HepG2 (cell line): Measurements from ENCODE around the gene KLHL36. TPM values are rescaled to one million over a fixed set of nuclear protein-coding genes. Genes with fewer than 3 reads are reported as not detected.

Source experiments
- E2F2 ChIP-seq: sonication (generic); formaldehyde crosslinking; IDR thresholded peaks from 2 replicates; pipeline ENCODE4 v1.4.0; 2020; ENCODE audit warnings: missing genetic modification reagents, borderline replicate concordance
- EHMT2 ChIP-seq: fragments of 200-600 bp; sonication (generic); IDR thresholded peaks from 2 replicates; pipeline ENCODE4 v1.7.0; 2017; ENCODE audit warnings: antibody characterized with exemption, low read depth, low read length, borderline replicate concordance
- FOXM1 ChIP-seq: sonication (generic); formaldehyde crosslinking; IDR thresholded peaks from 2 replicates; pipeline ENCODE4 v1.5.0; 2020; ENCODE audit warnings: missing genetic modification reagents
- FOXP1 ChIP-seq, 2 experiments: fragments of 450-650 bp in 1 of 2; IDR thresholded peaks; 2 replicates each; pipeline ENCODE4 v1.6.1; 2017 to 2018; ENCODE audit warnings: antibody characterized with exemption in 1 of 2
- MLXIP ChIP-seq: sonication (generic); formaldehyde crosslinking; IDR thresholded peaks from 2 replicates; pipeline ENCODE4 v1.9.0; 2021; ENCODE audit warnings: missing genetic modification reagents, borderline replicate concordance
- PHF8 ChIP-seq: sonication (generic); formaldehyde crosslinking; IDR thresholded peaks from 2 replicates; pipeline ENCODE4 v1.5.0; 2020; ENCODE audit warnings: missing genetic modification reagents
- POLR2AphosphoS5 ChIP-seq: IDR thresholded peaks from 2 replicates; pipeline ENCODE4 v1.6.1; 2012; ENCODE audit warnings: low read depth, low read length
- PRPF4 ChIP-seq: fragments of 200-400 bp; formaldehyde crosslinking; IDR thresholded peaks from 2 replicates; pipeline ENCODE4 v1.6.1; 2016; ENCODE audit warnings: low read length, low read depth; ENCODE audit not compliant: poor library complexity, severe bottlenecking
- TCF7L2 ChIP-seq: IDR thresholded peaks from 2 replicates; pipeline ENCODE4 v1.6.1; 2011; ENCODE audit warnings: mild to moderate bottlenecking, low read depth, low read length, moderate library complexity
- TMF1 ChIP-seq: sonication (generic); formaldehyde crosslinking; IDR thresholded peaks from 2 replicates; pipeline ENCODE4 v1.8.1; 2022; ENCODE audit warnings: low read depth, missing genetic modification reagents
- UBTF ChIP-seq: sonication (generic); formaldehyde crosslinking; IDR thresholded peaks from 2 replicates; pipeline ENCODE4 v1.4.0; 2020; ENCODE audit warnings: mild to moderate bottlenecking, missing genetic modification reagents
- ZC3H4 ChIP-seq: sonication (generic); formaldehyde crosslinking; IDR thresholded peaks from 2 replicates; pipeline ENCODE4 v1.4.0; 2020; ENCODE audit warnings: missing genetic modification reagents, borderline replicate concordance
- ZNF276 ChIP-seq: sonication (generic); formaldehyde crosslinking; IDR thresholded peaks from 2 replicates; pipeline ENCODE4 v1.4.0; 2020; ENCODE audit warnings: mild to moderate bottlenecking, low read depth, missing genetic modification reagents
- ZNF335 ChIP-seq: sonication (generic); formaldehyde crosslinking; IDR thresholded peaks from 2 replicates; pipeline ENCODE4 v1.4.0; 2020; ENCODE audit warnings: missing genetic modification reagents
- ZNF362 ChIP-seq: sonication (generic); formaldehyde crosslinking; IDR thresholded peaks from 2 replicates; pipeline ENCODE4 v1.4.0; 2020; ENCODE audit warnings: missing genetic modification reagents, mild to moderate bottlenecking, borderline replicate concordance
- ZNF660 ChIP-seq: sonication (generic); formaldehyde crosslinking; IDR thresholded peaks from 2 replicates; pipeline ENCODE4 v1.5.1; 2020; ENCODE audit warnings: mild to moderate bottlenecking, low read depth, missing genetic modification reagents, borderline replicate concordance
- ZNF780A ChIP-seq: sonication (generic); formaldehyde crosslinking; IDR thresholded peaks from 2 replicates; pipeline ENCODE4 v1.8.0; 2022; ENCODE audit warnings: mild to moderate bottlenecking, missing genetic modification reagents, moderate library complexity
- ZNF883 ChIP-seq: sonication (generic); formaldehyde crosslinking; IDR thresholded peaks from 2 replicates; pipeline ENCODE4 v1.5.1; 2020; ENCODE audit warnings: mild to moderate bottlenecking, missing genetic modification reagents; ENCODE audit errors: not compliant biosample characterization
- polyA plus RNA-seq, 8 experiments: library from polyadenylated mRNA; depleted of rRNA in 3 of 8; stranded (reverse) in 7 of 8; unstranded in 1 of 8; fragments of >200 nt; fragmentation: Illumina TruSeq in 4 of 8; extraction: Trizol in 4 of 8; gene quantifications; 2 replicates each; pipeline versions ENCODE4 v1.2.1 to v1.2.3, GENCODE V29; 2011 to 2016; ENCODE audit warnings: low read depth in 4 of 8, missing spikeins in 1 of 8, mixed read lengths in 1 of 8; ENCODE audit not compliant: insufficient read depth in 1 of 8
- total RNA-seq, 5 experiments: library from RNA; depleted of rRNA; stranded (reverse); fragments of >200 nt; fragmentation: Illumina TruSeq; extraction: Trizol; gene quantifications; 2 replicates each; pipeline ENCODE4 v1.2.3, GENCODE V29; 2016; ENCODE audit warnings: low read depth in 1 of 5

The KLHL36 gene
- total and polyA plus RNA-seq, 2 of the 13 experiments (the other 11 are each of a cell fraction or from before 2014, with no cell fraction given) = 24.3 to 26.0 TPM

GRCh38 chr16:84599521-84600202, 48.6 kb upstream of the KLHL36 start (continued):
- TF ChIP-seq UBTF = peak; percentile 75
- no peak for TF ChIP-seq FOXP1 (IDR thresholded peaks at IDR 0.05)
- TF ChIP-seq FOXP1 (CRISPR knock-in tag; IDR thresholded peaks at IDR 0.05) = no peak
- no peak for TF ChIP-seq ZNF276 (CRISPR knock-in tag)
- peak; percentile 41; the same call in 1 of the 2 replicates for TF ChIP-seq PHF8 (CRISPR knock-in tag)
- TF ChIP-seq EHMT2 = no peak
- TF ChIP-seq ZNF660 (CRISPR knock-in tag) = no peak
- peak; percentile 19 for TF ChIP-seq ZNF883 (CRISPR knock-in tag)
- TF ChIP-seq TCF7L2 = no peak
- TF ChIP-seq E2F2 (CRISPR knock-in tag) = no peak
- no peak for TF ChIP-seq MLXIP (CRISPR knock-in tag)
- no peak for TF ChIP-seq FOXM1 (CRISPR knock-in tag)
- peak; percentile 82; the same call in 1 of the 2 replicates for TF ChIP-seq ZNF362 (CRISPR knock-in tag)
- TF ChIP-seq ZNF780A (CRISPR knock-in tag) = no peak
- no peak for TF ChIP-seq ZC3H4 (CRISPR knock-in tag)
- TF ChIP-seq TMF1 (CRISPR knock-in tag) = no peak
- TF ChIP-seq ZNF335 (CRISPR knock-in tag) = no peak
- TF ChIP-seq PRPF4 = no peak
- no peak for TF ChIP-seq POLR2AphosphoS5
